Stomach (tissue), 9 donors: ENCODE data around the gene SYNDIG1. TPM values are rescaled to one million over a fixed set of nuclear protein-coding genes. Genes with fewer than 3 reads are reported as not detected.

Experiments used
- DNase-seq, 2 donors: peaks; one replicate each; pipeline versions ENCODE4 v3.0.0 to v3.0.0-alpha.2; 2013 to 2019
- H3K27ac ChIP-seq, 5 donors: fragments of 200-600 bp in 4 of 5; sonication (generic) in 4 of 5; one replicate each; pipeline ENCODE4 v1.5.1; 2013 to 2019; ENCODE audit warnings: mild to moderate bottlenecking in 1 of 5, moderate library complexity in 1 of 5
- H3K27me3 ChIP-seq, 3 donors: fragments of 200-600 bp; sonication (generic); one replicate each; pipeline ENCODE4 v1.5.1; 2017 to 2019; ENCODE audit warnings: mixed run types in 1 of 3
- H3K36me3 ChIP-seq, 4 donors: fragments of 200-600 bp; sonication (generic); 1 replicate in 3 of 4; 2 replicates in 1 of 4; pipeline ENCODE4 v1.5.1; 2016 to 2019
- H3K4me1 ChIP-seq, 4 donors: fragments of 200-600 bp; sonication (generic); one replicate each; pipeline ENCODE4 v1.5.1; 2016 to 2019
- H3K4me3 ChIP-seq, 4 donors: fragments of 200-600 bp; sonication (generic) in 3 of 4; one replicate each; pipeline ENCODE4 v1.5.1; 2016 to 2019; ENCODE audit warnings: mild to moderate bottlenecking in 1 of 4
- H3K9me3 ChIP-seq, 4 donors: fragments of 200-600 bp; sonication (generic); one replicate each; pipeline ENCODE4 v1.5.1; 2016 to 2019
- CTCF ChIP-seq, 7 experiments: fragments of 450-650 bp in 4 of 7; fragments of 200-600 bp in 3 of 7; sonication (generic) in 3 of 7; IDR thresholded peaks; one replicate each; pipeline ENCODE4 v1.5.1; 2016 to 2019; ENCODE audit warnings: antibody characterized with exemption in 7 of 7, control low read depth in 2 of 7, mild to moderate bottlenecking in 1 of 7
- EP300 ChIP-seq: sonication (generic); formaldehyde crosslinking; IDR thresholded peaks from one replicate; pipeline ENCODE4 v1.6.1; 2017; ENCODE audit warnings: antibody characterized with exemption
- POLR2A ChIP-seq, 4 donors: fragments of 450-650 bp; IDR thresholded peaks; one replicate each; pipeline ENCODE4 v1.6.1; 2016; ENCODE audit warnings: antibody characterized with exemption in 4 of 4, control low read depth in 2 of 4, mild to moderate bottlenecking in 1 of 4, moderate library complexity in 1 of 4
- POLR2AphosphoS5 ChIP-seq, 3 donors: sonication (generic); formaldehyde crosslinking; IDR thresholded peaks; one replicate each; pipeline ENCODE4 v1.6.1; 2016; ENCODE audit warnings: antibody characterized with exemption in 3 of 3
- WGBS, 5 donors: extraction: QIAGEN DNeasy Blood & Tissue Kit in 3 of 5; methylation state at CpG; one replicate each; pipeline versions ENCODE4 v1.1.5 to v1.1.7; 2013 to 2018; 5-methylcytosine and 5-hydroxymethylcytosine counted together
- intact Hi-C: fragments of 100-400 bp; cut with DNase I; formaldehyde crosslinking; loops from one replicate; pipeline ENCODE4 v1.15.1; 2023; ENCODE audit warnings: low total_unique reads
- polyA plus RNA-seq, 3 donors: library from polyadenylated mRNA; stranded (reverse); fragments of 200-250 nt; gene quantifications; one replicate each; pipeline ENCODE4 v1.2.3, GENCODE V29; 2013
- total RNA-seq, 5 donors: library from RNA; depleted of rRNA; stranded (reverse); fragments of >200 nt; gene quantifications; one replicate each; pipeline versions ENCODE4 v1.1.0 to v1.2.3, GENCODE V29; 2014 to 2016
- donor health status: healthy with polysubstance abuse.
- donor health status: Bipolar disorder and iron deficiency.
- donor health status: healthy.

Gene SYNDIG1
- total and polyA plus RNA-seq, 8 donors: 0.29 to 2.0 (median 0.89) TPM; not detected in 4

- H3K27ac ChIP-seq: no peak overlapping the region
- no peak for DNase-seq
- peaks cover 0 to 11% (median 0%) of the 10 kb centered on the region in 4 donors for H3K4me1 ChIP-seq
- 86 to 94% (median 92%) methylated on average over 7 to 8 of the region's 8 CpGs for WGBS, 5 donors
- TF ChIP-seq POLR2AphosphoS5 (IDR thresholded peaks at IDR 0.05) (no peak), CTCF (IDR thresholded peaks at IDR 0.05) (no peak), EP300 (no peak), POLR2A (IDR thresholded peaks at IDR 0.05) (no peak)
- intact Hi-C loops: no loop called here
- no peak overlapping the region for H3K4me3 ChIP-seq
- H3K27me3 ChIP-seq: no peaks in the 10 kb centered on the region
- H3K9me3 ChIP-seq: no peaks in the 10 kb centered on the region
- no peaks in the 10 kb centered on the region for H3K36me3 ChIP-seq
Observed at GRCh38 chr20:24675651-24676352, 206.4 kb downstream of the SYNDIG1 start.

- DNase-seq: no peak
- no peak overlapping the region for H3K4me3 ChIP-seq
- peaks cover 0 to 11% (median 0%) of the 10 kb centered on the region in 4 donors for H3K4me1 ChIP-seq
- H3K27ac ChIP-seq: no peak overlapping the region
- no peaks in the 10 kb centered on the region for H3K27me3 ChIP-seq
- H3K36me3 ChIP-seq: no peaks in the 10 kb centered on the region
- WGBS, 5 donors: 83 to 91% (median 87%) methylated on average over 10 to 11 of the region's 11 CpGs
- H3K9me3 ChIP-seq: no peaks in the 10 kb centered on the region
- no peak for TF ChIP-seq CTCF (IDR thresholded peaks at IDR 0.05)
- no peak for TF ChIP-seq POLR2AphosphoS5 (IDR thresholded peaks at IDR 0.05)
- no peak for TF ChIP-seq EP300
- no peak for TF ChIP-seq POLR2A (IDR thresholded peaks at IDR 0.05)
- intact Hi-C loops: no loop called here
Observed at GRCh38 chr20:24676353-24676977, 207.0 kb downstream of the SYNDIG1 start.

GRCh38 chr20:24676978-24677370 is 207.5 kb downstream of the SYNDIG1 start:
- DNase-seq: no peak
- intact Hi-C loops: no loop called here
- TF ChIP-seq CTCF (IDR thresholded peaks at IDR 0.05) (no peak), POLR2AphosphoS5 (IDR thresholded peaks at IDR 0.05) (no peak), EP300 (no peak), POLR2A (IDR thresholded peaks at IDR 0.05) (no peak)

GRCh38 chr20:24677626-24678315 is 208.3 kb downstream of the SYNDIG1 start:
- Histone ChIP-seq H3K4me1 (peaks cover 0 to 11% (median 0%) of the 10 kb centered on the region in 4 donors), H3K27me3 (no peaks in the 10 kb centered on the region), H3K4me3 (no peak overlapping the region), H3K36me3 (no peaks in the 10 kb centered on the region), H3K27ac (no peak overlapping the region), H3K9me3 (no peaks in the 10 kb centered on the region)
- 63 to 76% (median 67%) methylated on average over 9 of the region's 9 CpGs for WGBS, 5 donors
- intact Hi-C loops: no loop called here
- DNase-seq: no peak
- TF ChIP-seq CTCF (IDR thresholded peaks at IDR 0.05) (no peak), POLR2A (IDR thresholded peaks at IDR 0.05) (no peak), POLR2AphosphoS5 (IDR thresholded peaks at IDR 0.05) (no peak), EP300 (no peak)

More at GRCh38 chr20:24676978-24677370, 207.5 kb downstream of the SYNDIG1 start:
- Histone ChIP-seq H3K27me3 (no peaks in the 10 kb centered on the region), H3K4me3 (no peak overlapping the region), H3K4me1 (peaks cover 0 to 11% (median 0%) of the 10 kb centered on the region in 4 donors), H3K36me3 (no peaks in the 10 kb centered on the region), H3K27ac (no peak overlapping the region), H3K9me3 (no peaks in the 10 kb centered on the region)
- WGBS, 5 donors: 49 to 73% (median 64%) methylated on average over 6 of the region's 6 CpGs
